Activated naive CD4-positive, alpha-beta T cell treated with anti-CD3 and anti-CD28 coated beads, Interleukin-2, amount 50 U/mL, for 16 hours (primary cell): ENCODE measurements around the gene TCERG1L.

Experiments
- DNase-seq: peaks from one replicate; pipeline ENCODE4 v3.0.0-alpha.2; 2020

TCERG1L gene

GRCh38 chr10:131226446-131227162 is 84.9 kb downstream of the TCERG1L start:
- no peak for DNase-seq

- DNase-seq, result no peak
These were observed 87.4 kb downstream of the TCERG1L start for GRCh38 chr10:131224106-131224505.

GRCh38 chr10:131223422-131223821 is 88.1 kb downstream of the TCERG1L start:
- DNase-seq, result no peak

GRCh38 chr10:131222986-131223385 is 88.5 kb downstream of the TCERG1L start:
- no peak for DNase-seq

- no peak for DNase-seq
These were observed 89.8 kb downstream of the TCERG1L start for GRCh38 chr10:131221632-131222277.

GRCh38 chr10:131220601-131221171 is 90.8 kb downstream of the TCERG1L start:
- DNase-seq, result no peak

GRCh38 chr10:131219955-131220489 is 91.5 kb downstream of the TCERG1L start:
- DNase-seq, result no peak

- DNase-seq, result no peak
These were observed 92.0 kb downstream of the TCERG1L start for GRCh38 chr10:131219584-131219886.

- no peak for DNase-seq
These were observed 92.5 kb downstream of the TCERG1L start for GRCh38 chr10:131218811-131219583.

GRCh38 chr10:131216681-131217230 is 94.8 kb downstream of the TCERG1L start:
- no peak for DNase-seq

GRCh38 chr10:131215776-131216175 is 95.7 kb downstream of the TCERG1L start:
- DNase-seq, result no peak

GRCh38 chr10:131214521-131215244 is 96.8 kb downstream of the TCERG1L start:
- peak; percentile 8 for DNase-seq

GRCh38 chr10:131213741-131214505 is 97.6 kb downstream of the TCERG1L start:
- no peak for DNase-seq

- DNase-seq, result no peak
These were observed 98.7 kb downstream of the TCERG1L start for GRCh38 chr10:131212763-131213325.

GRCh38 chr10:131211965-131212619 is 99.4 kb downstream of the TCERG1L start:
- no peak for DNase-seq

GRCh38 chr10:131211559-131211958 is 100.0 kb downstream of the TCERG1L start:
- DNase-seq, result no peak

- no peak for DNase-seq
These were observed 100.4 kb downstream of the TCERG1L start for GRCh38 chr10:131211146-131211545.

GRCh38 chr10:131210181-131210580 is 101.3 kb downstream of the TCERG1L start:
- DNase-seq, result no peak

GRCh38 chr10:131207584-131208532 is 103.7 kb downstream of the TCERG1L start:
- no peak for DNase-seq
